ENCODE data around the gene ATP6V0B. TPM values are rescaled to one million over a fixed set of nuclear protein-coding genes. Genes with fewer than 3 reads are reported as not detected.

The ATP6V0B gene
- total and polyA plus RNA-seq, 2 of the 13 experiments (the other 11 are each of a cell fraction or from before 2014, with no cell fraction given): 157 to 161 TPM

GRCh38 chr1:43952731-43953346, 21.9 kb upstream of the ATP6V0B start:
- DNase-seq (ENCODE audit: low spot score): no peak
- Histone ChIP-seq H3K36me3 (replicated peaks in 1 of 2; ENCODE audit: control insufficient read depth in 1 of 2, insufficient read depth in 2 of 2, low read length in 2 of 2) (peaks cover 0 to 12% of the 10 kb centered on the region in 2 experiments; a peak in 3 of 5 replicates), H3K27ac (ENCODE audit: extremely low read length, insufficient read depth, low read length) (no peak overlapping the region), H3K4me2 (ENCODE audit: low read depth, low read length) (no peak overlapping the region), H3K4me3 (replicated peaks in 1 of 3; ENCODE audit: insufficient read depth in 1 of 3, low read depth in 2 of 3, low read length in 3 of 3) (no peak overlapping the region), H3K4me1 (ENCODE audit: insufficient read depth, low read length) (peaks cover 11% of the 10 kb centered on the region), H3K79me2 (ENCODE audit: insufficient read depth, low read length) (peaks cover 2% of the 10 kb centered on the region), H4K20me1 (ENCODE audit: insufficient read depth, low read length) (no peaks in the 10 kb centered on the region), H3K9me3 (ENCODE audit: low read length) (no peaks in the 10 kb centered on the region), H3K9ac (ENCODE audit: insufficient read depth, low read depth, low read length) (no peak overlapping the region), H2AFZ (ENCODE audit: low read length) (no peak overlapping the region), H3K27me3 (ENCODE audit: control insufficient read depth in 1 of 2, insufficient read depth in 2 of 2, low read length in 2 of 2) (no peaks in the 10 kb centered on the region)
- BruUV-seq (replicated peaks): no TSS peak
- 82% methylated on average over 4 of the region's 8 CpGs for WGBS (ENCODE audit: low lambda C conversion rate)
- ChIA-PET CTCF (ENCODE audit: low intra/inter-chr PET ratio, low total read pairs) (no interaction called here), POLR2A (no interaction called here)
- TF ChIP-seq NR0B2 (CRISPR knock-in tag; IDR thresholded peaks at IDR 0.05) (no peak), ZNF782 (CRISPR knock-in tag; IDR thresholded peaks at IDR 0.05; ENCODE audit: borderline replicate concordance) (no peak), CSRNP2 (CRISPR knock-in tag; conservative IDR thresholded peaks at IDR 0.05; ENCODE audit: low read depth) (no peak), RARA (CRISPR knock-in tag; IDR thresholded peaks at IDR 0.05) (no peak), TSC22D2 (CRISPR knock-in tag; IDR thresholded peaks at IDR 0.05; ENCODE audit: borderline replicate concordance) (no peak), BCLAF1 (IDR thresholded peaks at IDR 0.05) (no peak), ZNF7 (CRISPR knock-in tag; IDR thresholded peaks at IDR 0.05) (no peak), ARNTL (CRISPR knock-in tag; IDR thresholded peaks at IDR 0.05) (no peak), ZNF317 (CRISPR knock-in tag; IDR thresholded peaks at IDR 0.05) (no peak), KLF13 (CRISPR knock-in tag; IDR thresholded peaks at IDR 0.05) (no peak), GTF3A (CRISPR knock-in tag; conservative IDR thresholded peaks at IDR 0.05) (no peak)
- in situ Hi-C loops (cut with HindIII; ENCODE audit: extremely low pct_ligation_motif_present, low pct_unique_long_range_greater_than_20kb) (no loop called here), intact Hi-C loops (cut with micrococcal nuclease; ENCODE audit: unreplicated experiment) (no loop called here)
- FAIRE-seq: no peak
- ATAC-seq: no peak

Measured in HepG2 (cell line).